ENCODE measurements around the gene KLHL29. TPM values are rescaled to one million over a fixed set of nuclear protein-coding genes. Genes with fewer than 3 reads are reported as not detected.
"Not testable (repeated sequence)": the region's sequence is repeated elsewhere in the genome, so short reads cannot be mapped to it uniquely, and the experiment has no call there.

Gene KLHL29
- total RNA-seq, 1 experiment from 2014 or later: 2.4 TPM

DNA sequence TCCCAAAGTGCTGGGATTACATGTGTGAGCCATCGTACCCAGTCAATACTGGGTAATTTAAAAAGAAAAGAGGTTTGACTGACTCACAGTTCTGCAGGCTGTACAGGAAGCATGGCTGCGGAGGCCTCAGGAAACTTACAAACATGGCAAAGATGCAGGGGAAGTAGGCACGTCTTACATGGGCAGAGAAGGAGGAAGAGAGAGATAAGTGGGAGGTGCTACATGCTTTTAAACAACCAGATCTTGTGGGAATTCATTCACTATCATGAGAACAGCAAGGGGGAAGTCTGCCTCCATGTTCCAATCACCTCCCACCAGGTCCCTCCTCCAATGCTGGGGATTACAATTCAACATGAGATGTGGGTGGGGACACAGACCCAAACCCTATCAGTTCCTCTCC is 349.4 kb downstream of the KLHL29 start:
- H3K27me3 ChIP-seq (ENCODE audit: insufficient read depth, low read length): no peaks in the 10 kb centered on the region
- no peak overlapping the region for H3K56ac ChIP-seq (ENCODE audit: insufficient read length, low read depth, low read length)
- peaks cover 4% of the 10 kb centered on the region for H3K27me3 Mint-ChIP-seq (ENCODE audit: low read depth)
- H3K9me3 Mint-ChIP-seq: peaks cover 17 to 26% of the 10 kb centered on the region in 2 experiments
- H3K23me2 ChIP-seq (ENCODE audit: insufficient read length, low read depth, low read length, poor library complexity, severe bottlenecking): no peaks in the 10 kb centered on the region
- H3K4me1 ChIP-seq (ENCODE audit: insufficient read depth, low read length): no peaks in the 10 kb centered on the region
- H3K9ac ChIP-seq (ENCODE audit: extremely low read depth, insufficient read length, low read length): no peak overlapping the region
- no peak overlapping the region for H3K4ac ChIP-seq (ENCODE audit: low read depth, low read length)
- no peak overlapping the region for H2BK5ac ChIP-seq (ENCODE audit: insufficient read length, low read length)
- no peak overlapping the region for H3T11ph ChIP-seq (ENCODE audit: low read length)
- no peak overlapping the region for H2BK20ac ChIP-seq (ENCODE audit: low read depth, low read length, poor library complexity, severe bottlenecking)
- H4K20me1 ChIP-seq (ENCODE audit: control insufficient read depth, insufficient read depth, insufficient read length): no peaks in the 10 kb centered on the region
- no peaks in the 10 kb centered on the region for H3K79me1 ChIP-seq (ENCODE audit: insufficient read depth, low read depth, low read length, poor library complexity, severe bottlenecking)
- H4K8ac ChIP-seq (replicated peaks; ENCODE audit: insufficient read length, low read depth, low read length): no peak overlapping the region
- H2BK120ac ChIP-seq (ENCODE audit: low read depth, low read length, poor library complexity, severe bottlenecking): no peak overlapping the region
- H2BK15ac ChIP-seq (ENCODE audit: low read depth, low read length): no peak overlapping the region
- no peak overlapping the region; a peak in 2 of 7 replicates for H3K27ac Mint-ChIP-seq
- peaks cover 19 to 33% (median 25%) of the 10 kb centered on the region in 3 experiments for H3K36me3 Mint-ChIP-seq (ENCODE audit: insufficient read depth in 1 of 3, low read depth in 3 of 3)
- no CpG with 5 or more reads among the region's 3 CpGs for WGBS (ENCODE audit: extremely low coverage, insufficient read length, low lambda C conversion rate)
- H3K4me2 ChIP-seq (ENCODE audit: insufficient read depth, insufficient read length, low read length): no peak overlapping the region
- H4K91ac ChIP-seq (ENCODE audit: insufficient read length, low read depth, low read length): no peak overlapping the region
- H2AK5ac ChIP-seq (ENCODE audit: insufficient read length, low read length): no peak overlapping the region
- no peak overlapping the region for H4K5ac ChIP-seq (ENCODE audit: insufficient read length, low read depth, low read length)
- DNase-seq: no peak
- H3K23ac ChIP-seq (ENCODE audit: insufficient read length, low read depth, low read length): no peak overlapping the region
- no peak overlapping the region for H3K4me3 Mint-ChIP-seq
- H3K79me2 ChIP-seq (ENCODE audit: insufficient read depth, low read length): no peaks in the 10 kb centered on the region
- H3K4me1 Mint-ChIP-seq: peaks cover 3 to 6% of the 10 kb centered on the region in 2 experiments
- no peak overlapping the region for H3K27ac ChIP-seq (ENCODE audit: insufficient read length, low read depth, low read length)
- H2BK12ac ChIP-seq (ENCODE audit: insufficient read length, low read depth, low read length): no peak overlapping the region
- no peaks in the 10 kb centered on the region for H3K9me3 ChIP-seq (ENCODE audit: control insufficient read depth, low read depth, low read length)
- TF ChIP-seq, protein P1, sequence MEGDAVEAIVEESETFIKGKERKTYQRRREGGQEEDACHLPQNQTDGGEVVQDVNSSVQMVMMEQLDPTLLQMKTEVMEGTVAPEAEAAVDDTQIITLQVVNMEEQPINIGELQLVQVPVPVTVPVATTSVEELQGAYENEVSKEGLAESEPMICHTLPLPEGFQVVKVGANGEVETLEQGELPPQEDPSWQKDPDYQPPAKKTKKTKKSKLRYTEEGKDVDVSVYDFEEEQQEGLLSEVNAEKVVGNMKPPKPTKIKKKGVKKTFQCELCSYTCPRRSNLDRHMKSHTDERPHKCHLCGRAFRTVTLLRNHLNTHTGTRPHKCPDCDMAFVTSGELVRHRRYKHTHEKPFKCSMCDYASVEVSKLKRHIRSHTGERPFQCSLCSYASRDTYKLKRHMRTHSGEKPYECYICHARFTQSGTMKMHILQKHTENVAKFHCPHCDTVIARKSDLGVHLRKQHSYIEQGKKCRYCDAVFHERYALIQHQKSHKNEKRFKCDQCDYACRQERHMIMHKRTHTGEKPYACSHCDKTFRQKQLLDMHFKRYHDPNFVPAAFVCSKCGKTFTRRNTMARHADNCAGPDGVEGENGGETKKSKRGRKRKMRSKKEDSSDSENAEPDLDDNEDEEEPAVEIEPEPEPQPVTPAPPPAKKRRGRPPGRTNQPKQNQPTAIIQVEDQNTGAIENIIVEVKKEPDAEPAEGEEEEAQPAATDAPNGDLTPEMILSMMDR (conservative IDR thresholded peaks at IDR 0.05): no peak
- H3K18ac ChIP-seq (ENCODE audit: insufficient read length, low read depth, low read length): no peak overlapping the region
- H3K14ac ChIP-seq (ENCODE audit: insufficient read depth, low read length): no peak overlapping the region
- no peak overlapping the region for H2AFZ ChIP-seq (ENCODE audit: low read length)

DNA sequence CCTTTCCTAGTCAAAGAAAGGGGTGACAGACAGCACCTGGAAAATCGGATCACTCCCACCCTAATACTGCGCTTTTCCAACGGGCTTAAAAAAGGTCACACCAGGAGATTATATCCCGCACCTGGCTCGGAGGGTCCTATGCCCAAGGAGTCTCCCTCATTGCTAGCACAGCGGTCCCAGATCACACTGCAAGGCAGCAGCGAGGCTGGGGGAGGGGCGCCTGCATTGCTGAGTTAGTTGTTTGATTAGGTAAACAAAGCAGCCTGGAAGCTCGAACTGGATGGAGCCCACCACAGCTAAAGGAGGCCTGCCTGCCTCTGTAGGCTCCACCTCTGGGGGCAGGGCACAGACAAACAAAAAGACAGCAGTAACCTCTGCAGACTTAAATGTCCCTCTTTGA is 351.8 kb downstream of the KLHL29 start:
- H3K9me3 Mint-ChIP-seq: peaks cover 17 to 29% of the 10 kb centered on the region in 2 experiments
- not testable (repeated sequence) for H3K79me2 ChIP-seq (ENCODE audit: insufficient read depth, low read length); H3K27me3 Mint-ChIP-seq (ENCODE audit: low read depth); DNase-seq; H3K27ac Mint-ChIP-seq; H3T11ph ChIP-seq (ENCODE audit: low read length); H2BK5ac ChIP-seq (ENCODE audit: insufficient read length, low read length); H2AK5ac ChIP-seq (ENCODE audit: insufficient read length, low read length); H3K4me2 ChIP-seq (ENCODE audit: insufficient read depth, insufficient read length, low read length); H3K14ac ChIP-seq (ENCODE audit: insufficient read depth, low read length); H4K20me1 ChIP-seq (ENCODE audit: control insufficient read depth, insufficient read depth, insufficient read length); H2BK120ac ChIP-seq (ENCODE audit: low read depth, low read length, poor library complexity, severe bottlenecking); H4K8ac ChIP-seq (replicated peaks; ENCODE audit: insufficient read length, low read depth, low read length); H3K56ac ChIP-seq (ENCODE audit: insufficient read length, low read depth, low read length); H3K23ac ChIP-seq (ENCODE audit: insufficient read length, low read depth, low read length); H3K4ac ChIP-seq (ENCODE audit: low read depth, low read length); H2AFZ ChIP-seq (ENCODE audit: low read length); H3K79me1 ChIP-seq (ENCODE audit: insufficient read depth, low read depth, low read length, poor library complexity, severe bottlenecking); H3K4me1 Mint-ChIP-seq; H2BK15ac ChIP-seq (ENCODE audit: low read depth, low read length); H2BK12ac ChIP-seq (ENCODE audit: insufficient read length, low read depth, low read length); H2BK20ac ChIP-seq (ENCODE audit: low read depth, low read length, poor library complexity, severe bottlenecking); H4K5ac ChIP-seq (ENCODE audit: insufficient read length, low read depth, low read length); H3K4me3 Mint-ChIP-seq; H3K9me3 ChIP-seq (ENCODE audit: control insufficient read depth, low read depth, low read length); H3K18ac ChIP-seq (ENCODE audit: insufficient read length, low read depth, low read length); H3K23me2 ChIP-seq (ENCODE audit: insufficient read length, low read depth, low read length, poor library complexity, severe bottlenecking); H3K9ac ChIP-seq (ENCODE audit: extremely low read depth, insufficient read length, low read length); H4K91ac ChIP-seq (ENCODE audit: insufficient read length, low read depth, low read length); H3K27ac ChIP-seq (ENCODE audit: insufficient read length, low read depth, low read length); H3K27me3 ChIP-seq (ENCODE audit: insufficient read depth, low read length); H3K4me1 ChIP-seq (ENCODE audit: insufficient read depth, low read length)
- no CpG with 5 or more reads among the region's 9 CpGs for WGBS (ENCODE audit: extremely low coverage, insufficient read length, low lambda C conversion rate)
- H3K36me3 Mint-ChIP-seq (ENCODE audit: insufficient read depth in 1 of 3, low read depth in 3 of 3): peaks cover 18 to 29% (median 25%) of the 10 kb centered on the region in 3 experiments
